ENCODE data around the gene CARD16.
A peak's percentile ranks its signal among the peaks of the same experiment; 100 is the strongest.
"Not testable (repeated sequence)": the region's sequence is repeated elsewhere in the genome, so short reads cannot be mapped to it uniquely, and the experiment has no call there.

Gene CARD16

DNA sequence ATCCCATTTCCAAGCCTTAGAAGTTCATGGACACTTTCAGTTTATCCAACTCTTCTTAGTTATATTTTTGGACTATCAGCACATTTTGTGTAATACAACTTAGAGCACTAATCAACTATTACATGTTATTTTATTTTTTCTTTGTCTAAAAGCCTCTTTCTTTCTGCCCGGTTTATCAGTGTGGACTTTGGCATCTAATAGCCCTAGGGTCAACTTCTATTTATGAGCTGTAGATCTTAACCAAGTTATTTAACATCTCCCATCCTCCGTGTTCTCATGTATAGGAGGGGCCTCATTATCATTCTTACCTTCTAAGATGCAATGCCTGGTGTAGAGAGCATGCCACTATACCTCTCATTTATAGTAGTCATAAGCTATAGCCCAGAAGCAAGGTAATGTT, 4.4 kb downstream of the CARD16 start:
- no peak overlapping the region for H3K9ac ChIP-seq (ENCODE audit: low read depth, low read length, poor library complexity, severe bottlenecking)
- H3K4me3 ChIP-seq (ENCODE audit: low read length, poor library complexity, severe bottlenecking): no peak overlapping the region
- TF ChIP-seq, protein P1, sequence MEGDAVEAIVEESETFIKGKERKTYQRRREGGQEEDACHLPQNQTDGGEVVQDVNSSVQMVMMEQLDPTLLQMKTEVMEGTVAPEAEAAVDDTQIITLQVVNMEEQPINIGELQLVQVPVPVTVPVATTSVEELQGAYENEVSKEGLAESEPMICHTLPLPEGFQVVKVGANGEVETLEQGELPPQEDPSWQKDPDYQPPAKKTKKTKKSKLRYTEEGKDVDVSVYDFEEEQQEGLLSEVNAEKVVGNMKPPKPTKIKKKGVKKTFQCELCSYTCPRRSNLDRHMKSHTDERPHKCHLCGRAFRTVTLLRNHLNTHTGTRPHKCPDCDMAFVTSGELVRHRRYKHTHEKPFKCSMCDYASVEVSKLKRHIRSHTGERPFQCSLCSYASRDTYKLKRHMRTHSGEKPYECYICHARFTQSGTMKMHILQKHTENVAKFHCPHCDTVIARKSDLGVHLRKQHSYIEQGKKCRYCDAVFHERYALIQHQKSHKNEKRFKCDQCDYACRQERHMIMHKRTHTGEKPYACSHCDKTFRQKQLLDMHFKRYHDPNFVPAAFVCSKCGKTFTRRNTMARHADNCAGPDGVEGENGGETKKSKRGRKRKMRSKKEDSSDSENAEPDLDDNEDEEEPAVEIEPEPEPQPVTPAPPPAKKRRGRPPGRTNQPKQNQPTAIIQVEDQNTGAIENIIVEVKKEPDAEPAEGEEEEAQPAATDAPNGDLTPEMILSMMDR (conservative IDR thresholded peaks at IDR 0.05; ENCODE audit: low read length): no peak
- no peak for TF ChIP-seq EZH2phosphoT487 (IDR thresholded peaks at IDR 0.05; ENCODE audit: borderline replicate concordance)
- H3K27me3 ChIP-seq (ENCODE audit: insufficient read depth, low read length, poor library complexity, severe bottlenecking): no peaks in the 10 kb centered on the region
- H3K79me2 ChIP-seq (ENCODE audit: insufficient read depth, low read length): no peaks in the 10 kb centered on the region; the same call in 1 of the 2 replicates
- peaks cover 29% of the 10 kb centered on the region for H3K4me1 ChIP-seq (ENCODE audit: insufficient read depth, low read length, poor library complexity, severe bottlenecking)
- H4K20me1 ChIP-seq (ENCODE audit: insufficient read depth, low read length, poor library complexity, severe bottlenecking): no peaks in the 10 kb centered on the region
- no peaks in the 10 kb centered on the region for H3F3A ChIP-seq (ENCODE audit: low read depth)
- H3K9me3 ChIP-seq (ENCODE audit: insufficient read depth, low read depth, low read length): no peaks in the 10 kb centered on the region
- no peak overlapping the region for H3K4me2 ChIP-seq (ENCODE audit: low read depth, low read length, poor library complexity, severe bottlenecking)
- no peak overlapping the region for H2AFZ ChIP-seq (ENCODE audit: low read length)
- H3K36me3 ChIP-seq (ENCODE audit: insufficient read depth, low read length): no peaks in the 10 kb centered on the region
- H3K9me2 ChIP-seq (replicated peaks; ENCODE audit: low read depth, low read length): no peaks in the 10 kb centered on the region

- Histone ChIP-seq H3F3A (ENCODE audit: low read depth) (no peaks in the 10 kb centered on the region), H3K4me3 (ENCODE audit: low read length, poor library complexity, severe bottlenecking) (peak within 1 kb of the TSS; percentile 52), H3K4me1 (ENCODE audit: insufficient read depth, low read length, poor library complexity, severe bottlenecking) (peaks cover 19% of the 10 kb centered on the region), H3K79me2 (ENCODE audit: insufficient read depth, low read length) (no peaks in the 10 kb centered on the region), H3K9ac (ENCODE audit: low read depth, low read length, poor library complexity, severe bottlenecking) (peak within 1 kb of the TSS; percentile 53), H3K4me2 (ENCODE audit: low read depth, low read length, poor library complexity, severe bottlenecking) (peak within 1 kb of the TSS; percentile 61), H3K36me3 (ENCODE audit: insufficient read depth, low read length) (no peaks in the 10 kb centered on the region), H3K9me3 (ENCODE audit: insufficient read depth, low read depth, low read length) (no peaks in the 10 kb centered on the region), H4K20me1 (ENCODE audit: insufficient read depth, low read length, poor library complexity, severe bottlenecking) (no peaks in the 10 kb centered on the region), H3K27me3 (ENCODE audit: insufficient read depth, low read length, poor library complexity, severe bottlenecking) (no peaks in the 10 kb centered on the region), H3K9me2 (replicated peaks; ENCODE audit: low read depth, low read length) (no peaks in the 10 kb centered on the region), H2AFZ (ENCODE audit: low read length) (peak within 1 kb of the TSS; percentile 64)
- no peak for TF ChIP-seq EZH2phosphoT487 (IDR thresholded peaks at IDR 0.05; ENCODE audit: borderline replicate concordance)
- TF ChIP-seq, protein P1 (conservative IDR thresholded peaks at IDR 0.05; ENCODE audit: low read length): no peak
These were observed 10.1 kb downstream of the CARD16 start, which contains the start of gene CASP1 for GRCh38 chr11:105034813-105035620. Gene CASP1 (minus strand): TSS chr11:105035144. CDS start chr11:105035113, 31 bp downstream.

DNA sequence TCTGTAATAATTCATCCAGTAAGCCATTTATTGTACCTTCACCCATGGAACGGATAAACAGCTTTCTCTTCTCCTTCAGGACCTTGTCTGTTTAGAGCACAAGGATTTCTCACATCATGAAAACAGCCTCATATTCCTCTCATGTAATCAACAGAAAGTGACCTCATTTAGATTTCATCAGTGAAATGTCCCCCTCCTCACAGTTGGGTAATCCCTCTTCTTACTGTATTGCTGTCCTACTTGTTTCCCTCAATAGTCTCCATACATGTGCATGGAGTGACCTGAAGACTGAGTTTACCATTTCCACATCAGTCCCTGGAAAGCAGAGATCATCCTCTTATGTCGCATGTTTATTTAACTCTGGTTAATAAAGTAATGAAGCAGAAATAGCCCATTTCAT, 10.7 kb downstream of the CARD16 start:
- H3K27me3 ChIP-seq (ENCODE audit: insufficient read depth, low read length, poor library complexity, severe bottlenecking); H3F3A ChIP-seq (ENCODE audit: low read depth); H3K9me3 ChIP-seq (ENCODE audit: insufficient read depth, low read depth, low read length); H4K20me1 ChIP-seq (ENCODE audit: insufficient read depth, low read length, poor library complexity, severe bottlenecking); H3K79me2 ChIP-seq (ENCODE audit: insufficient read depth, low read length); H3K9me2 ChIP-seq (replicated peaks; ENCODE audit: low read depth, low read length); H3K36me3 ChIP-seq (ENCODE audit: insufficient read depth, low read length): not testable (repeated sequence)
- peak overlapping the region; percentile 61 for H3K4me2 ChIP-seq (ENCODE audit: low read depth, low read length, poor library complexity, severe bottlenecking)
- peak overlapping the region; percentile 64 for H2AFZ ChIP-seq (ENCODE audit: low read length)
- H3K4me1 ChIP-seq (ENCODE audit: insufficient read depth, low read length, poor library complexity, severe bottlenecking): peaks cover 19% of the 10 kb centered on the region
- H3K9ac ChIP-seq (ENCODE audit: low read depth, low read length, poor library complexity, severe bottlenecking): peak overlapping the region; percentile 53
- peak overlapping the region; percentile 52 for H3K4me3 ChIP-seq (ENCODE audit: low read length, poor library complexity, severe bottlenecking)

- Histone ChIP-seq H3K4me3 (ENCODE audit: low read length, poor library complexity, severe bottlenecking) (no peak overlapping the region), H4K20me1 (ENCODE audit: insufficient read depth, low read length, poor library complexity, severe bottlenecking) (no peaks in the 10 kb centered on the region), H3K9me3 (ENCODE audit: insufficient read depth, low read depth, low read length) (no peaks in the 10 kb centered on the region), H3K4me2 (ENCODE audit: low read depth, low read length, poor library complexity, severe bottlenecking) (peak overlapping the region; percentile 61), H3K4me1 (ENCODE audit: insufficient read depth, low read length, poor library complexity, severe bottlenecking) (peaks cover 19% of the 10 kb centered on the region), H3K9me2 (replicated peaks; ENCODE audit: low read depth, low read length) (no peaks in the 10 kb centered on the region), H3K79me2 (ENCODE audit: insufficient read depth, low read length) (no peaks in the 10 kb centered on the region), H3K36me3 (ENCODE audit: insufficient read depth, low read length) (no peaks in the 10 kb centered on the region), H3K9ac (ENCODE audit: low read depth, low read length, poor library complexity, severe bottlenecking) (no peak overlapping the region), H2AFZ (ENCODE audit: low read length) (no peak overlapping the region), H3F3A (ENCODE audit: low read depth) (no peaks in the 10 kb centered on the region), H3K27me3 (ENCODE audit: insufficient read depth, low read length, poor library complexity, severe bottlenecking) (no peaks in the 10 kb centered on the region)
- no peak for TF ChIP-seq EZH2phosphoT487 (IDR thresholded peaks at IDR 0.05; ENCODE audit: borderline replicate concordance)
- TF ChIP-seq, protein P1 (conservative IDR thresholded peaks at IDR 0.05; ENCODE audit: low read length): no peak
These were observed 11.4 kb downstream of the CARD16 start for GRCh38 chr11:105033781-105034180.
